ENCODE results near the gene PAX8.

- TF ChIP-seq CTCF (IDR thresholded peaks at IDR 0.05) (no peak), POLR2A (IDR thresholded peaks at IDR 0.05) (no peak)
These were observed 65.4 kb downstream of the PAX8 start for GRCh38 chr2:113213061-113213930.

Data from lower leg skin (tissue), 3 donors.